Measurements from ENCODE around the gene MAGI2. TPM values are rescaled to one million over a fixed set of nuclear protein-coding genes. Genes with fewer than 3 reads are reported as not detected.

The MAGI2 gene
- total RNA-seq, 1 donor from 2014 or later: 4.0 TPM

- H3K4me1 ChIP-seq: no peaks in the 10 kb centered on the region
Measured at GRCh38 chr7:78043159-78043558, 1410.3 kb downstream of the MAGI2 start.

GRCh38 chr7:78041423-78041822 lies 1412.0 kb downstream of the MAGI2 start:
- Histone ChIP-seq H3K27ac (no peak overlapping the region), H3K4me1 (no peaks in the 10 kb centered on the region), H3K36me3 (no peaks in the 10 kb centered on the region), H3K27me3 (no peaks in the 10 kb centered on the region), H3K9me3 (no peaks in the 10 kb centered on the region), H3K4me3 (no peak overlapping the region)
- TF ChIP-seq CTCF (IDR thresholded peaks at IDR 0.05): no peak
- DNase-seq (ENCODE audit: low spot score in 2 of 2): no peak
- intact Hi-C loops (cut with DNase I): no loop called here

More at GRCh38 chr7:78043159-78043558, 1410.3 kb downstream of the MAGI2 start:
- DNase-seq (ENCODE audit: low spot score in 2 of 2): no peak
- no peaks in the 10 kb centered on the region for H3K36me3 ChIP-seq
- intact Hi-C loops (cut with DNase I): no loop called here
- H3K27ac ChIP-seq: no peak overlapping the region
- no peaks in the 10 kb centered on the region for H3K9me3 ChIP-seq
- H3K27me3 ChIP-seq: no peaks in the 10 kb centered on the region
- no peak overlapping the region for H3K4me3 ChIP-seq
- no peak for TF ChIP-seq CTCF (IDR thresholded peaks at IDR 0.05)

GRCh38 chr7:78039790-78040776 lies 1413.4 kb downstream of the MAGI2 start:
- DNase-seq (ENCODE audit: low spot score in 2 of 2): no peak
- no peak overlapping the region for H3K4me3 ChIP-seq
- no peaks in the 10 kb centered on the region for H3K9me3 ChIP-seq
- intact Hi-C loops (cut with DNase I): loop anchor here (1.0 kb wide), 1 partner anchor 100 kb away; no protein-coding TSS in a partner anchor
- no peak overlapping the region for H3K27ac ChIP-seq
- no peaks in the 10 kb centered on the region for H3K27me3 ChIP-seq
- H3K36me3 ChIP-seq: no peaks in the 10 kb centered on the region
- H3K4me1 ChIP-seq: no peaks in the 10 kb centered on the region
- peak; percentile 57 to 85 (median 68) for TF ChIP-seq CTCF (IDR thresholded peaks at IDR 0.05)

- H3K36me3 ChIP-seq: no peaks in the 10 kb centered on the region
- no peaks in the 10 kb centered on the region for H3K27me3 ChIP-seq
- no peak overlapping the region for H3K27ac ChIP-seq
- intact Hi-C loops (cut with DNase I): no loop called here
- H3K4me1 ChIP-seq: no peaks in the 10 kb centered on the region
- no peak for TF ChIP-seq CTCF (IDR thresholded peaks at IDR 0.05)
- no peaks in the 10 kb centered on the region for H3K9me3 ChIP-seq
- no peak for DNase-seq (ENCODE audit: low spot score in 2 of 2)
- no peak overlapping the region for H3K4me3 ChIP-seq
Measured at GRCh38 chr7:78038465-78039080, 1414.9 kb downstream of the MAGI2 start.

- no peak for TF ChIP-seq CTCF (IDR thresholded peaks at IDR 0.05)
- Histone ChIP-seq H3K27ac (no peak overlapping the region), H3K27me3 (no peaks in the 10 kb centered on the region), H3K4me1 (no peaks in the 10 kb centered on the region), H3K9me3 (no peaks in the 10 kb centered on the region), H3K4me3 (no peak overlapping the region), H3K36me3 (no peaks in the 10 kb centered on the region)
- DNase-seq (ENCODE audit: low spot score in 2 of 2): no peak
- intact Hi-C loops (cut with DNase I): no loop called here
Measured at GRCh38 chr7:78037603-78038002, 1415.9 kb downstream of the MAGI2 start.

Measured in ascending aorta (tissue), 2 donors.